ENCODE data around the gene KLHL29.

KLHL29 gene

GRCh38 chr2:23599006-23599405, 214.0 kb downstream of the KLHL29 start:
- DNase-seq = no peak

GRCh38 chr2:23599667-23600066, 214.7 kb downstream of the KLHL29 start:
- no peak for DNase-seq

GRCh38 chr2:23600346-23600745, 215.4 kb downstream of the KLHL29 start:
- DNase-seq = no peak

DNA sequence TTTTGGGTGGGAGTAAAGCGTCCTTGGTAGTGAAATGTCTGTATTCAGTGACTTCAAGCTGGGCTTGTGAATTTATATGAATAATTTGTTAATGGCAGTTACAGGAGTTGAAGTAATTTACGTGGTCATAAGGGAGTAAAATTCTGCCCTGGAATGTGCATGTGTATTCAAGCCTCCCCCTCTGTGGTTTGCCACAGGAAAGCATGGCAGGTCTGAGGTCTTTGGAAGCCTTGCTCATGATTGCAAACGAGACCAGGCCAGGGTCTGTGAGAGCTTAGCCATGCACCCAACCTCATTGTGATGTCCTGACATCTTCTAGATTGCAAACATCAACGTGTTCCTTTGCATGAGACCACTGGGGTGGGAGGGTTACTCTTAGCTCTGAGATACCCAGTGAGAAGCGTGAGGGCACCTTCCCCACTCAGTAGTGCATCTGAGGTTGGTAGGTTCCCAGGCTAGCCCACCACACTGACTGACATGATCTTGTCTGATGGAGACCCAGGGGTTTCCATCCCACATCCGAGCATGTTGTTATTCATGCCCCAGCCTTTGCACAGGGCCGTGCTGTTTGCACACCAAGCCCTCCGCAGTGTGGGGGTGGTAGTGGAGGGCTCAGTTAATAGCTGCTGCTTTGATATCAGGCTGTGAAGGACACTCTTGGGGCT, 216.5 kb downstream of the KLHL29 start:
- DNase-seq = no peak

GRCh38 chr2:23602116-23602515, 217.1 kb downstream of the KLHL29 start:
- DNase-seq = no peak

DNA sequence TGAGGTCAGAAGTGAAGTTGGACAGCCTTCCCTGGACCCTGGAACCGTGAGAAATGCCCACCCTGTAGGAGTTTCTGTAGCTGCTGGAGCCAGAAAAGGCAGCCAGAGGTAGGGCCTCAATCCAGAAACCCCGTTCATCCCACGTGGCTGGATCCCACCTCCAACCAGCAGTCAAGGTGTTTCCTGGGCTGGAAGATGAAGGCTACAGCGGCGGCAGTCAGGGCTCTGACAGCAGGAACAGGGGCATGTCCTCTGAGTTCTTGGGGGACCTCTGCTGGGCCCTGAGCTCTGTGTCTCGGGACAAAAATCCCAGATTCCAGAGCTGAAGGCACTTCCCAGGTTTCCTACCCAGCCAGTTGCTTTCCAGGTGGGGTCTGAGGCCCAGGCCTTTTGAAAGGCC, 218.2 kb downstream of the KLHL29 start:
- DNase-seq = no peak

DNA sequence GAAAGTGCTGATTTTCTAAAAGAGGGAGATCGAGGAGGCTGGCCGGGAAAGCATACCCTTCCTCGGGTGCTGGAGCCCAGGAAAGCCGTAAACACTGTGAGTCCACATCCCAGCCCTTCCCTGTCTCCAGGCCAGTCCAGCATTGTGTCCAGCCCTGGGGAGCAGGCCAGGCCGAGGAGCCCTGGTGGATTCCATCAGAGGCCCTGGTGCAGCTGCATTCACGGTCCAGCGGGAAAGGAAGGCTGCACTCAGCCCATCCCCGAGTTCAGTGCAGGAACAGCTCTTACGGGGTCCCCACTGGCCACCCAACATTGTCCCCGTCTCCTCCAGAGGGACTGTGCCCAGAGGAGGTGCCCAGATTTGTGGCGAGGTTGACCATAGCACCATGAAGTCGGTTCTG, 218.6 kb downstream of the KLHL29 start:
- no peak for DNase-seq

DNA sequence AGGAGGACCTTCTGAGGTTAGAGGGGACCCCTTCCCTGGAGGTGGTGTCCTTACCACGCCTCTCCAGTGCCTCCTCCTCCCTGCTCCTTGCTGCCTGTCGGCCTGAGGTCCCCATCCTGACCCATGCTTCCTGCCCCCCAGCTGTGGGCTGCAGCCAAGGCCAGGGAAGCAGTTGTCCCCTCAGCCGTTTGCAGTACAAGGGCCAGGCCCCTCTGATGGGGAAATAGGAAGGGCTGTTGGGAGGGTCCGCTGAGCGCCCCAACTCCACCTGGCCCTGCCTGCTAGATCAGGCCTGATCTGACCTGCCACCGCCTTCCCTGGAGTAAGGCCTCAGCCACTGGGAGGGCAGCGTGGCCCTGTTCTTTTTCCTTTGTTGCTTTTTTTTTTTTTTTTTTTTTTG, 219.8 kb downstream of the KLHL29 start:
- no peak for DNase-seq

- no peak for DNase-seq
These were observed 220.3 kb downstream of the KLHL29 start for GRCh38 chr2:23605236-23605635.

- no peak for DNase-seq
These were observed 221.2 kb downstream of the KLHL29 start for GRCh38 chr2:23606196-23606595.

DNA sequence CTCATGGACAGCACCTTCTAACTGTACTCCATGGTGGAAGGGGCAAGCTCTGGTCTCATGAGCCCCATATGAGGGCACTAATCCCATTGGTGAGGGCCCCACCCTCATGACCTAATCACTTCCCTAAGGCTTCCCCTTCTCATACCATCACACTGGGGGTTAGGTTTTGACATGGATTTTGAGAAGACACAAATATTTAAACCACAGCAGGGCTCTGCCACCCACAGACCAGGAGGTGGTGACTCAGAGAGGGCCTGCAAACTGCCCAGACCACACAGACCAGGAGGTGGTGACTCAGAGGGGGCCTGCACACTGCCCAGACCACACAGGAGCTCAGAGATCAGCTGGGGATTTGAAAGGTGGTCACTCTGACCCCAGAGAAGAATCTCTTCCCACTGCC, 222.0 kb downstream of the KLHL29 start:
- DNase-seq = no peak

- DNase-seq = no peak
These were observed 222.9 kb downstream of the KLHL29 start for GRCh38 chr2:23607925-23608324.

GRCh38 chr2:23609254-23609653, 224.3 kb downstream of the KLHL29 start:
- no peak for DNase-seq

- DNase-seq = no peak
These were observed 226.9 kb downstream of the KLHL29 start for GRCh38 chr2:23611839-23612238.

GRCh38 chr2:23614701-23615100, 229.7 kb downstream of the KLHL29 start:
- no peak for DNase-seq

GRCh38 chr2:23615216-23616020, 230.4 kb downstream of the KLHL29 start:
- DNase-seq = no peak

GRCh38 chr2:23616630-23617029, 231.7 kb downstream of the KLHL29 start:
- no peak for DNase-seq

DNA sequence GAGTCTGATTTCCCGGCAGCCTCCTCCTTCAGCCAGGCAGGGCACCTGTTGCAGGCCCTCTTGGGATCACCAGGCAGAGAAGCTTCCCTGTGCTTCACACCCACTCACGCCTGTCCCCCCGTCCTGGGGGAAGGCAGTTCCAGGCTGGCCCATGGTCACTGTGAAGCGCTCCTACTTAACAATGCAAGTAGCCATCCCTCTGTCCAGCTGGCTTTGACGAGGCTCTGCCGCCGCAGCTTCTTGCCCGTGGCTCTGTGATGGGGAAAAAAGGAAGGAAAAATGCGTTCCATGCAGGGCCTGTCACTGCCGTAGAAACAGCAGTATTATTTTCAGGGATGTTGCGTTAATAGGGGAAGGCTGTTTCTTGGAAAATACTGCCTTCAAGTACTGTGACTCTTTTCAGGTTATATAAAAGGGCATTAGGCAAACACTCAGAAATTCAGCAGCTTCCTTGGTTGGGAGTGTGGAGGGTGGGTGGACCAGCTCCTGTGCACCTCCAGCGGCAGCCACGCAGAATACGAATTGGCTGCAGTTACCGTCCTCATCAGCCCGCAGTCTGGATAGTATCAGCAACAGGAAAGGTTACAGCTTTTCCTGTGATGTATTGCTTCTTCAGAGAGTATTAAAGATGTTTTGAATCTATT, 232.3 kb downstream of the KLHL29 start:
- DNase-seq = no peak

DNA sequence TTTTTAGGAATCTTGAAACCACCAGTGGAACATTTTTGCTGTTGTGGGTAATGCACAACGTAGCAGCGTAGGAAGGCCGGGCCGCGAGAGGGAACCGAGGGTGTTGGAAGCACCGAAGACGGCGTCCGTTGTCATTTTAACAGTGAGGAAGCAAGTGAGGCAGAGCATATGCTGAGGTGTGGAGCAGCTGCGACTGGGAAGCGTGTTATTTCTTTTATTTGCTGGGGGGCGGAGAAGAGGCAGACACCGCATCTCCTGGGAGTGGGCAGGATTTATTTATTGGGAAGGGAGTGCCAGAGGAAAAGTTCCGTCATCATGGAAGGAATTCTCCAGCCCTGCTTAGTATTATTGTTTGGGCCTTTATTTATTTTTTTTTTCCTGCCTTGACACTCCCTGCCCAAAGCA, 232.8 kb downstream of the KLHL29 start:
- no peak for DNase-seq

GRCh38 chr2:23618265-23618664, 233.3 kb downstream of the KLHL29 start:
- no peak for DNase-seq

DNA sequence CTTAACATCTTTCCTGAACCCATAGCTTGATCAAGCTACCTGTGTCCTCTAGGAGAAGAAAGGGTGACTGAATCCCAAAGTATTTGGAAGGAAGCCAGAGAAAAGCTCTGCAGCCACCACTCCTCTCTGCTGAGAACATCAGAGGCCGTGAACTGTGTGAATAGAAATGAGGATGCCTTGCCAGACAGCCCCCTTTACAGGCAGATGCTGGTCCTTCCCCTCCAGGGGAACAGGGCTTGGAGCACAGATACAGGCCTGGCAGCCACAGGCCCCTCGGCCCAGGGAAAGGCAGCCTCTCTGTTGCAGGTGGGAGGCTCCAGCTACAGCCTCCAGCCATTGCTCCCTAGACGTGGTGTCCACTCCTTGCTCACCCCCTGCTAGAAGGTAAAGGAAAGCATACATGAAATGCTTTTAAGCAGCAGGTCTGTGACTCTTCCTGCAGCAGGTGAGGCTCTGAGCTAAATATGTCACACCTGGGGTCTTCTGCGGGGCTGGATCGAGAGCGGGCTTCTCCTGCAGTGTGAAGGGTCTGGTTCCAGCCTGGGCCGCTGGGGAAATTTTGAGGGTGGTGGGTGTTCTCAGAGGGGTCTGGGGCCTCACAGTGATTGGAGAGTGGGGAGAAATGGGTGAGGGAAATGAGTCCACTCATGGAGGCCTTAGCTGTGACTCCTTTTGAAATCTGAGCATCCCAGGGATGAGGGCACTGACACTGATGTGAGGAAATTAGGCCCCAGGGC, 234.0 kb downstream of the KLHL29 start:
- no peak for DNase-seq

- DNase-seq = no peak
These were observed 235.0 kb downstream of the KLHL29 start for GRCh38 chr2:23619941-23620340.

GRCh38 chr2:23620841-23621341, 235.9 kb downstream of the KLHL29 start:
- peak; percentile 28 to 65 for DNase-seq

Data from NCI-H524 (cell line).